Erythroblast (primary cell): ENCODE measurements around the gene HS3ST5.

Experiments used
- GATA1 ChIP-seq: IDR thresholded peaks from 2 replicates; pipeline ENCODE4 v1.6.1; 2011; ENCODE audit warnings: low read depth, mild to moderate bottlenecking, control low read depth, low read length, moderate library complexity
- POLR2A ChIP-seq: IDR thresholded peaks from 2 replicates; pipeline ENCODE4 v1.6.1; 2011; ENCODE audit warnings: mild to moderate bottlenecking, low read length

DNA sequence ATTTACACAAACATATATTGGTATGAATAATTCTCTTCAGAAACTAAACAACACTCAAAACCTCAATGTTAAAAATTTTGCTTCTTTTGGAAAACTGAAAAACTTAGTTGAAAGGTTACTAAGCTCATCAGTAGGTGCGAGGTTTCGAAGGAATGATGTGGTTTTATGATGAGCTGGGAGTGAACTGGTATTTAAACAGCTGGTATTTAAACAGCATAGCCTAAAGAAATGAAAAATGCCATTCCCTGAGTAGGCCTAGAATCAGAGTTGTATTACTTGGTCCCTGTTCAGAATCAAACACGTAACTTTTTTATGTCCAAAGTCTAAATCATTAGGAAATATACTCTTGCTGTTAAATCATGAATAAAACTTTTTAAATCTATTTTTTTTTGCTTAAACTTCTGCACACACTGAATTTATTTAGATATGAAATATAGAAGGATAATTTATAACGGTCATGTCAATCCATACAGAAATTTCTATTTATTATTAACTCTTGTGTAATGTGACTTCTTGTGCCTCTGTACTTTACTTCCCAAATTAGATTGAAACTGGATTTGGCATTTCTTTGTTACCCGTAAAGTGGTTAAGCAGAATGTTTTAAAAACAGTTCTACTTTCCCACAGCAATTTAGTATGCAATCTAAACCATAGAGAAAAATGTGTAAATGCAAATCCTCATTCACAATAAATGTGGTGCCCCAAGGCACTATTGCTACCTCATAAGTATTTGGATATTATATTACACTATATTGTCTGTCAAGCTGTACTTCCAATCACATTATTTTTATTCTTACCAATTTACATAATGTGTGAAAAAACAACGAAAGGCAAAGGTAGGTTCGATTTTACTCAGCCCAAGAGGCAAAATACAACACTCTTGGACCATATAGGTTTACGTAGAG, 124.1 kb downstream of the HS3ST5 start:
- TF ChIP-seq POLR2A (no peak), GATA1 (no peak)
